ENCODE measurements around the gene CCKAR.

GRCh38 chr4:26531491-26532116 is 41.3 kb upstream of the CCKAR start:
- no peak for TF ChIP-seq CTCF (IDR thresholded peaks at IDR 0.05; ENCODE audit: borderline replicate concordance, extremely low read depth, low read length, poor library complexity, severe bottlenecking)
- no peak for TF ChIP-seq EZH2 (IDR thresholded peaks at IDR 0.05; ENCODE audit: borderline replicate concordance, low read depth, low read length, severe bottlenecking)
